Glomerular endothelial cell (primary cell): ENCODE data around the gene UNC13D. TPM values are rescaled to one million over a fixed set of nuclear protein-coding genes. Genes with fewer than 3 reads are reported as not detected.
"Not testable (repeated sequence)": the region's sequence is repeated elsewhere in the genome, so short reads cannot be mapped to it uniquely, and the experiment has no call there.

ENCODE experiments used
- DNase-seq: peaks from one replicate; pipeline ENCODE4 v3.0.0-alpha.2; 2011; ENCODE audit warnings: low read depth, low spot score; ENCODE audit errors: extremely low read depth
- total RNA-seq: library from RNA; depleted of rRNA; stranded (reverse); fragments of >200 nt; gene quantifications from 2 replicates; pipeline ENCODE4 v1.2.3, GENCODE V29; 2015

Gene UNC13D
- 1.1 and 1.6 TPM in 2 replicates for total RNA-seq

DNA sequence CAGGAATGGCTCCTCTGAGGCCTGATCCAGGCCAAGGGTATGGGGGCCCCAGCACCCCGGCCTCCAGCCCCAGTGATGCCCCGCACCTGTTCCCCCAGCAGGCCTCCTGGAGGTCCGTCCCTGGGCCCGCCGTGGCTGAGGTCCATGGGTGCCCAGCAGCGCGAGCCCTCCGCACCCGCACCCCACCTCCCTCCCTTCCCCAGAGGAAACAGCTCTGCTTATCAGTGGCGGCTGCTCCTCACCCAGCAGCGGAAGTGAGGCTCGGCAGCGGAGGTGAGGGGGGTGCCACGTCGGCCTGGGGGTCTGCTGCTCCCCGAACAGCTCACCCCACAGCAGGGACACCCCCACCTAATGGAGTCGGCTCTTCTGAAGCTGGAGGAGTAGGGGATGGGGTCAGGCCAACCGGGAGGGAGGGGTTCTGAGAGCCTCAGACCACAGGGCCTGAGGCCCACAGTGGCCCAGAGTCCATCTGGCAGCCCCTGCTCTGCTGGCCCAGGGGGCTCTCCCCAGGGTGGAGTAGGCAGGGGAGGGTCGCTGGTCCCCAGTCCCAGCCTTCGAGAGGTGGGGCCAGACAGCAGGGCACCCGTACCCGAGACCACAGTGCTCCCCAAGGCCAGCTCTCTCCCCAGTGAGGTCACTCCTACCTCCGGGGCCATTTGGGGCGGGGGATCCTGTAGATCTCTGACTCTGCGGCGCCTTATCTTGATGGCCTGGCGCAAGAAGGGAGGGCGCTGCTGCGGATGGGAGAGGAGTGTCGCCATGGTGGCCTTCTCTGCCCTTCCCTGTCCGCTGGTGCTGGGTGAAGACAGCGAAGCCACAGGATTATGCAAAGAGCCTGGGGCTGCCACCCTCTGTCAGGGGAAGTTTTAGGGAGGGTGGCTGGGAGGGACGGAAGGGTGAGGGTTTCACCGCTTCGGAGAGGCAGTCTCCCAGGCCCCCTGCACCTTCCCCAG lies at the start of gene UNC13D:
TSS of gene UNC13D (minus strand) at position 828 of the 953 bp plus-strand sequence. CDS start at position 761, 67 bp downstream.
- no peak for DNase-seq

DNA sequence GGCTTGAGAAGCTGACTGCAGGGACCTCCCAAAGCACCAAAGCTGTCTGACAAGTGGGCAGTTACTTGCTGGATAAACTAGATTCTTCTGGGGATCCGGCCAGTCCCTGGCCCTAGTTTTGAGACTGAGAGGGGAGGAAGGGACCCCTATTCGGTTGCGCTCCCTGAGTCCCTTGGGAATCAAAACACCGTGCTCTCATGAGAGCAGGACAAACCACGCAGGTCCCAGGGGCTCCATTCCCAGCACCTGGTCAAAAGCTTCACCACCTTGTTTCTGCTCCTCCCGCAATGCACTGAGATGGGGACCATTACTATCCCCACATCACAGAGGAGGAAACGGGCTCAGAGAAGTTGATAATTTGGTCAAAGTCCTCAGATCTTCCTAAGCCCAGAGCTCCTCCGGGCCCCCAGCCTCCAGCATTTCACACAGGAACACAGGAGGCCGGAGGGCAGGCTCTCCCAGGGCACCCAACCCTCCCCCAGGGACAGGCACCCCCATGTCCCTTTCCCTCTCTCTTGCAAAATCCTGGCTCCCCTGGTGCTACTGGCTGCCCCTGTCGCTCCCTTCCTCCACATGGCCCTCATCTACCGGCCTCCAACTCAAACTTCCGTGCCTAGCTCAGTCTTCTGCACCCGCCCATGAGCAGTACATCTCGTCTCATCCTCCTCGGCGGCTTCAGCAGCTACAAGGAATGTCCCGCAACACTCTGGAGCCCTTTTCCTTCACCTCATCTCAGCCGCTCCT lies 49.3 kb upstream of the UNC13D start:
- DNase-seq, result no peak

DNA sequence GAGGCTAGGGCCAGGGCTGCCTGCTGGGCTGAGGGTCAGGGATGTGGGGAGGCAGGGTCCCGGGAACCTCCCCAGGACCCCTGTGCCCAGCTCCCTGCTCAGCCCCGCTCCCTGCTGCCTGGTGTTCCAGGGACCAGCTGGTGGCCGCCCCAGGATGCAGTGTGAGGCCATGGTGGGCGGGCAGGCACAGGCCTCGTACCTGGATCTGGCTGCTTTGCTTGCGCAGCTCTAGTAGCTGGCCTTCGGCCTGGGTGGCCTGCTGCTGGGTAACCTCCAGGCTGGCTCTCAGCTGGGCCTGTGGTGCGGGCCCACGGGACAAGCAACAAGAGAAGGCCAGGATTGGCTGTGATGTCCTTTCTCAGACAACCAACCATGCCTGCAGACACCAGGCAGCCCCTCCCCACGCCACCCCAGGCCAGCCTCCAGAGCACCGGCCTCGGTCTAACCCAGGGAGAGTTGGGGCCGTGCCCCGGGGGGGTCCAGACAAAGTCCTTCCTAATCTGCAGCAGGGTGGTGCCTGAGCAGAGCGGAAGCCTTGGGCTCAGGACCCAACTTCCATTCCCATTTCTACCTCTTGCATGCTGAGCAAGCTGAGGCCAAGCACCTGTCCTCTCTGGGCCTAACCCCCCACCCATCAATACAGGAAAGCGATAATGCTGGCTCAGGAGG lies 48.5 kb upstream of the UNC13D start:
- no peak for DNase-seq

DNA sequence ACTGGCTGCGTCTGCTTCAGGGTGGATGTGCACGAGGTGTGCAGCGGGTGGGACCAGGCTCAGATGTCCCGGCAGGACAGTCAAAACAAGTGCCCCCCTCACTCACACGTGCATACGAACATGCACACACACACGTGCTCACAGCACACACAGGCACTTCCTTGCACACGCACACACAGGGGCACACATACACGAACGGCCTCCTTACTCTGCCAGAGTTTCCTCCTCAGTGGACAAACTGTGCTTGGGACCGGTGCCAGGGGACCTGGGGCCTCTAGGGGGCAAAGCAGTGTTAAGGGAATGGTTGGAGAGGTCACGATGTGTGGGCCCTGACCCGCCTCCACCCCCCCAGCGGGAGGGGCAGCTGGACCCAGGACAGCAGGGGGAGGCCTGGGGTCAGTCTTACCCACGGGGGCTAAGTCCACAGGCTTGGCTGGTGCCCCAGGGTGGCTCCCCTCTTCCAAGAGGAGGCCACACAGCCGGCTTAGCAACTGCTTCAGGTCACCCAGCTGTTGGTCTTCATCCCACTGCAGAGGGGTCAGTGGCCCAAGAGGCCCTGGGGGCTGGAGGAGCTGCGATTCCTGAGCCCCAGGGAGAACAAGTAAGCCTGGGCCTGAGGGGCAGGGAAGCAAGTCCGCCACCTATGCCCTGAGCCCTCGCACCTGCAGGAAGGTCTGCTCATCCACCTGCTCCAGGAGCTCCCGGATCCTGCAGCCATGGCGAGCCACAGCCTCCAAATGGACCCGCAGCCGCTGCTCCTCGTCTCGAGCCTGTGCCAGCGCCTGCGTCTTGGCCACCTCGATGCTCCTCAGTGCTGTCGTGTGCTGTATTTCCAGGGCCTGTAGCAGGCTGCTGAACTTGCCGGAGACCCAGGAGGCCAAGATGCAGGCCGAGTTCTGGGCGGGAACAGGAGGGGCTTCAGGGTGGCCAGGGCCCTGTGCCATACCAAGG lies 47.7 kb upstream of the UNC13D start:
- DNase-seq, result no peak

DNA sequence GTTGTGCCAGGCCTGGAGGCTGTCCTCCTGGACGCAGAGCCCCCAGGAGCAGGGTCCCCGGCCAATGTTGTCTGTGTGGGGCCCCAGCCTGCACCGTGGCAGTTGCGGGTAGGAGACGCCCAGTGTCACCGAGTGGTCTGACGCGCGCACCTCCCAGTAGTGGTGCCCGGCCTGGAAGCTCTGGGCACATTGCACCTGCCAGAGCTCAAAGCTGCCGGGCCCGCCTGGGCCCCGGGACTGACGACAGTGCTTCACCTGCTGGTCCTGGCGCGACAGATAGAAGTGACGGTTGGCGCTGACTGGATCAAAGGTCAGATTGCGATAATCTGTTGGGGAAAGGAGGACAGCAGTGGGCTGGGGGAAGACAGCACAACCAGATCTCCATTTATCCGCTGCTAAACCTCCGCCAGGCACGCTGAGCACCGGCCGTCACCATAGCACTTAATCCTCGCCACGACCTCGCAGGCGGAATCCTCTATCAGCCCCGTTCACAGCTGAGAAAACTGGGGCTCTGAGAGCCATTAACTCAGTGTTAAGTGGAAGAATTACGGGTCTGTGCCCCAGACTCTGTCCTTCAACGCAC lies 46.9 kb upstream of the UNC13D start:
- no peak for DNase-seq

DNA sequence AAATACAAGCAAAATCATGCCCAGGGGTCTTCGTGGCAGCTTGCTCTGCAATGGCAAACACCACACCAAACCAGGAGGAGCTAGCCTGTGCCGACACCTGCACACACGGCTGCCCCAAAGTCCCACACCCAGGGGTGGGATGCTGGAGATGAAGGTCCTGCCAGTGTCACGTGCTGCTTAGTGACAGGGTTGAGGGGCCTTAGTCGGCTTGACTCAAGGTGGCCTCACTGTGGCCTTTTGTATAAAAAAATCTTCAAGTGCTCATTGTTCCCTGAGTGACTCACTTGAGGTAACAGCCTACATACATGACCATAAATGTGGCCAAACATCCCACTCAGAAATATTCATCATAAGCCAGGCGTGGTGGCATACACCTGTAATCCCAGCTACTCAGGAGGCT lies 45.2 kb upstream of the UNC13D start:
- DNase-seq, result no peak

DNA sequence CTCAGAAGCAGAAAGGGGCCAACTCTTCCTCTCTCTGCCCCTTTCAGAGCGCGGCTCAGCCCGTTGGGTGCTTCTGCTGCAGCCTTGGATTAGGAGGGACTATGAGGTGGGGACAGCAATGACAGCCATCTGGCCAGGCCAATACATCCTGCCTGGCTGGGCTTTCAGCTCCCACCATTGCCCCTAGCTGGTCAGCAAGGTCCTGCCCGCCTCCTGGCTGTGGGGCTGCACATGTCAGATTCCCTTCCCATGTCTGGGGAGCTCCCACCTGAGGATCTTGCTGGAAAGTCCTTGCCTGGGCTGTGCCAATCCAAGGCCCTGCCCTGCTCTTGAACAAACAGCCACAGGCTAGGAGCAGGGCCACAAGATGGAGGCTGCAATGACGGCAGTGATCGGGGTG lies 44.3 kb upstream of the UNC13D start:
- DNase-seq, result no peak

DNA sequence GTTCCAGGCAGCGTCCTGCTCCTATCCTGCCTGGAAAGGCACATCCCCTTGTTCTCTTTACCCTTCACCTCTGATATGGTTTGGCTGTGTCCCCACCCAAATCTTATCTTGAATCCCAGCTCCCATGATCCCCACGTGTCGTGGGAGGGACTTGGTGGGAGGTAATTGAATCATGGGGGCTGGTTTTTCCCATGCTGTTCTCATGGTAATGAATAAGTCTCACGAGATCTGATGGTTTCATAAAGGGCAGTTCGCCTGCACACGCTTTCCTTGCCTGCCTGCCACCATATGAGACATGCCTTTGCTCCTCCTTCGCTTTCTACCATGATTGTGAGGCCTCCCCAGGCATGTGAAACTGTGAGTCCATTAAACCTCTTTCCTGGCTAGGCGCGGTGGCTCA lies 41.7 kb upstream of the UNC13D start:
- not testable (repeated sequence) for DNase-seq

DNA sequence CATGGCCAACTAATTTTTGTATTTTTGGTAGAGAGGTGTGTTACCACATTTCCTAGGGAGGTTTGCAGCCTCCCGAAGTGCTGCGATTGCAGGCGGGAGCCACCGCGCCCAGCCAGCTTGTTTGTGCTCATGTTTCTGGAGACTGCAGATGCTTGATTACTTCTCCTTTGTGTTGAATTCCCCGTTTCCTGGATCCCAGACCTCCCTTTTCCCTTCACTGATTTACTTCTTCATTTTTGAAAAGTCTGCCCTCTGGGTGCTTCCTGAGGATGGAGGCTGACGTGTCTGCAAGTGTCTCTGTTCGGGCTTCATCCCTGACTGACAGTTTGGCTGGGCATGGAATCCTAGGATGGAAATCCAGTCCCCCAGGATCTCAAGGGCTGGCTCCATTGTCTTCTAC lies 41.2 kb upstream of the UNC13D start:
- no peak for DNase-seq

DNA sequence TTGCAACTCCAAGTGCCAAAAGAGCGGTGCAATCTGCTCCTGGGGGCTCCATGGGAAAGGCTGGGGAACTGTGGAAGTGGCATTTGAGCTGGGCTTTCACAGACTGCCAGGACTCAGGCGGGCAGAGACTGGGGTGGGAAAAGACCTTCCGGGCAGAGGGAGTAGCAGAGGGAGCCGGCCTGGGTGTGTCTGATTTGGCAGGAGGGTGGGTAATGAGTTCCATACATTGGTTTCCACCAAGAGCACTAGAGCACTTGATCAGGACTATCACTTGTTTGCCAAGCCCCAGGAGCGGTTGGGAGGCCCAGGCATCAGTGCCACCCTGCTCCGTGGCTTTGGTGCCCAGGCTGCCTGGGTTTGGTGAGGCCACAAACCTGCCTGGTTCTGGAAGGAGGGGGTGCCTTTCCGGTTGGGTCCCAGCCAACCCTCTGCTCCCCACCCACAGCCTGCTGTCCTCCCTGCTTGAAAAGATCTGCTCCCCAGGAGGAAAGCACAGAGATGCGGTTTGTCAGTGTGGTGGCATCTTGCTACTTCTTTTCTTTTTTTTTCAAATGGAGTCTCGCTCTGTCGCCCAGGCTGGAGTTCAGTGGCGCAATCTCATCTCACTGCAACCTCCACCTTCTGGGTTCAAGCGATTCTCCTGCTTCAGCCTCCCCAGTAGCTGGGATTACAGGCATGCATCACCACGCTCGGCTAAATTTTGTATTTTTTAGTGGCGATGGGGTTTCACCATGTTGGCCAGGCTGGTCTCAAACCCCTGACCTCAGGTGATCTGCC lies 37.7 kb upstream of the UNC13D start:
- no peak for DNase-seq

DNA sequence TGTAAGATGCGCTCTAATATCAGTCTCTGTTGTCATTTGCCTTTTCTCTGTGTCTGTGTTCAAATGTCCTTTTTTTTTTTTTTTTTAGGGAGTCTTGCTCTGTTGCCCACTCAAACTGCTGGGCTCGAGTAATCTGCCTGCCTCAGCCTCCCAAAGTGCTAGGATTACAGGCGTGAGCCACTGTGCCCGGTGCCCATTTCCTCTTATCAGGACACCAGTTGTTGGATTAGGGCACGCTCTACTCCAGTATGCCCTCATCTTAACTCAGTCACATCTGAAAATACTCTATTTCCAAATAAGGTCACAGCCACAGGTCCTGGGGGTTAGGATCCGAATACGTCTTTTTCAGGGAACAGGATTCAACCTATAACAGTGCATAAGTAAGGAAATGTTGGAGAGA lies 36.1 kb upstream of the UNC13D start:
- DNase-seq, result no peak

DNA sequence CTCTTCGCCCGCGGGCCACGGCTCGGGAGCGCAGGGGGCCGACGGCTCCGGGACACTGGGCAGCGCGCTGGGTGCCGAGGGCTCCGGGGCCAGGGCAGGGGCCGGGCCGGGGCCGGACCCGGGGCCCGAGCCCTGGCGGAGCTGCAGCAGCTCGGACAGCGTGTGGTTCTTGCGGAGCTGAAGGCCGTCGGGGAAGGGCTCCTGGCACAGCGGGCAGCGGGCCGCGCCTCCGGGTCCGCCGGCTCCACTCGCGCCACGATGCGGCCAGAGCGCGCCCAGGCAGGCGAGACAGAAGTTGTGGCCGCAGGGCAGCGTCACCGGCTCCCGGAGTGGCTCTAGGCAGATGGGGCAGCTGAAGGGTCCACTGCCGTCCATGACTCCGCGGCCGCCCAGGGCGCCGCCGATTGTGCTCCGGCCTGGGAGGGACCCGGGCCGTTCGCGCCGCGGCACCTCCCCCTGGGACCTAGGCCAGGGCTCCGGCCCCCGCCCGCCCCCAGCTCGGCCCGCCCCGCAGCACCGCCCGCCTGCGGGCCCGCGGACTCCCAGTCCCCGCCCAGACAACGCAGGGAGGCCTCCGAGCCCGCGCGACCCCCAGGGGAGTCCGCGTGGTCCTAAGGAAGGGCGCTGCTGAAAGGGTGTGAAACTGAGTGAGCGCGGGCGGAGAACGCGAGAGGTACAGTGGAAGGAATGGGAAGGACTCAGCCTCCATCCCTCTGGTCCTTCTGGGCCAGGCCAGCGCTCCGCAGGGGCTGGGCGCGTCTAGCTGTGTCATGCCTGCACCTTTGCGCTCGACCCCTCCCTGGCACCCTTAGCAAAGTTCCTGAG lies 34.2 kb upstream of the UNC13D start, which contains the start of gene TRIM47:
TSS of gene TRIM47 (minus strand) at position 408 of the 825 bp plus-strand sequence. CDS start at position 375, 33 bp downstream.
- DNase-seq, result no peak

DNA sequence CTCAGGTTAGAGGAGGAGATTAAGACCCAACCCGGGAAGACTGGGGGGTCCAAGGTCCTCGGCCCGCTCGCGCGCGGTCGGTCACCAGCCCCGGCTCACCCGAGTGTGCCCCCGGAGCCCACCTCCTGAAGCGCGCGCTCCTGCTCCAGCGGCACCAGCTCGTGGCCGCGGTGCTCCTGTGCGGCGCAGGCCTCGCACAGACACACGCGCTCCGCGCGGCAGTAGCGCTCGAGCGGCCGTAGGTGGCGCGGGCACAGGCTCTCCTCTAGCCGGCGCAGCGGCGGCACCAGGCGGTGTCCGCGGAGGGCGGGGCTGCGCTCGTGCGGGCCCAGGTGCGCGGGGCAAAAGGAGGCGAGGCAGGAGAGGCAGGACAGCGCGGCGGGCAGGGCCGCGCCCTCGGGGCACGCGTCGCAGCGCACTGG lies 33.6 kb upstream of the UNC13D start:
- DNase-seq, result no peak

DNA sequence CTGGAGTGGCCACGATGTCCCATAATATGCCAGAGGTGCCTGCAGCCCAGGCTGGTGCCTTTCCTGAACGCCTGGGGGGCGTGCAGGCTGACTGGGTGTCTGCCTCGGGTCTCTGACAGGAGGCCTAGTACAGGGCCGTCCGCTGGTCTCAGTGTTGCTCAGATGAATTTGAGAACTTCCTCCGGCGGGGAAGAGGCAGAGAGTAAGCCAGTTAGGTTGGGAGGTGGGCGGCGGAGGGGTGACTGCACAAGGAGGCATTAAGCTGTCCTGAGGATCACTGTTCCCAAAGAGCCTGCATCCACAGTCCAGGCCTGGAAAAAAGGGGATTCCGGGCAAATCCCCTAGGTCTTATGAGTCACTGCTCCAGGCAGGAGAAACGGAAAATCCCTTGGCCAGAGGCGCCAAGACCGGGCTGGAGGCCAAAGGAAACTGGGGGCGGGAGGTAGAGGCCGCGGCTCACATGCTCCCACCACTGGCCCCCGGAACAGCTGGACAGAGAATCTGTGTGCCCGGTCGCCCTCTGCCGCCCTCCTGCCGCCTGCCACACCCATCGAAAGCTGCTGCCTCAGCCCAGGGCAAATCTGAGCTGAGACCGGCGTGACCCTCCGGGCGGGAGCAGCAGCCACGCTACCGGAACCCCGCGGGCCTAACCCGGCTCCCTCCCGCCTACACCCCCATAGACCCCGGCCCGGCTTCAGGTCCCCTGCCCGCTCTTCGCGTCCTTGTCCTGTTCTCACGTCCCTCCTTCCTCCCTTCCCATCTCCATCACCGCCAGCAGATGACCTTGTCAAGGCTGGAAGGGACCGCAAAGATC lies 32.9 kb upstream of the UNC13D start:
- DNase-seq, result peak; percentile 71

DNA sequence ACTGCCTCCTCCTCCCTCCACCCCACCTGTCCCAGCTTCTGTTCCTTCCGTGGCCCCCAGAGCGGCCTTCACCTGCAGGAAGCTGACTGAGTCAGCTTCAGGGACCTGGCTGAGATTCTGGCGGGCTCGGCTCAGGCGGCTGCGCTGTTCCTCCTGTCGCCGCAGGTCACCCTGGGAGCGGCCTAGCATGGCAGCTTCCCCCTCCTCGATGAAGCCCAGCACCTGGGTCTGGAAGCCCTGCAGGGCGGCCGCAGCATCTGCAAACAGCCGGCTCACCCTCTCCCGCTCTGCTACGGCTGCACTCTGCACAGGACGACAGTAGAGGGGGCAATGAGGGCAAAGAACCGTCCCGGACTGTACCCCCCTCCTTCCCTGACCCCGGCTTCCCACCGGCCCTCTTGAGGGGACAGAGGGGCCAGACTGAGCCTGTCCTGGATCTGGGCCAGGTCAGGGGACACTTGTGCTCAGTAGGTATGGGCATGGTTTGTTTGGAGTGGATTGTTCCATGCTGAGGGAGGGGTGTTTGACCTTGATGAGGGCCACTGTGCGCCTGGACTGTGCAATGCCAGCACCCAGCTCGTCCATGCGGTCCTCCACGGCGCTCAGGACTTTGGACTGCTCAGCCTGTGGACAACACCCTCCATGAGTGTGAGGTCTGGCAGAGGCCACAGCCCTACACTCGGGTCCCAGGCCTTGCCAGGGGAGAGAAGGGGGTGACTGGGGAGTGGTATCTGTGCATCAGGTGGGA lies 32.2 kb upstream of the UNC13D start:
- no peak for DNase-seq

DNA sequence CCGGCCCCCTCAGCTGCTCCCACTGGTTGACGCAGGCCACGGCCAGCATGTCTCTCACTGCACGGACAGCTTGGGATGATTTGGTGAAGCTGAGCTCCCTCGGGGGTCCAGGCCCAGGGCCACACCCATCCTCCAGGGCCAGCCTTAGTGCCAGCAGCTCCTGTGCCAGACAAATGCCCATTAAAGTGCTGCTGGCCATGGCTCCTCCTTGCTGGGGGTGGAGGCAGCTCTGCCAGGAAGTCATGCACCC lies 31.7 kb upstream of the UNC13D start:
- no peak for DNase-seq
